Muscle of arm (tissue), 12 donors: Measurements from ENCODE around the gene MMS22L. TPM values are rescaled to one million over a fixed set of nuclear protein-coding genes. Genes with fewer than 3 reads are reported as not detected.
A peak's percentile ranks its signal among the peaks of the same experiment; 100 is the strongest.

Experiments used
- DNase-seq: peaks from one replicate; pipeline ENCODE4 v3.0.0-alpha.2; 2013
- polyA plus RNA-seq, 12 donors: library from polyadenylated mRNA; unstranded; fragments of 120-200 nt; gene quantifications; one replicate each; pipeline ENCODE4 v1.2.1, GENCODE V29; 2013; ENCODE audit not compliant: insufficient read length in 12 of 12

The MMS22L gene
- polyA plus RNA-seq, 12 donors = 3.9 to 8.9 (median 7.4) TPM; not detected in 1

DNA sequence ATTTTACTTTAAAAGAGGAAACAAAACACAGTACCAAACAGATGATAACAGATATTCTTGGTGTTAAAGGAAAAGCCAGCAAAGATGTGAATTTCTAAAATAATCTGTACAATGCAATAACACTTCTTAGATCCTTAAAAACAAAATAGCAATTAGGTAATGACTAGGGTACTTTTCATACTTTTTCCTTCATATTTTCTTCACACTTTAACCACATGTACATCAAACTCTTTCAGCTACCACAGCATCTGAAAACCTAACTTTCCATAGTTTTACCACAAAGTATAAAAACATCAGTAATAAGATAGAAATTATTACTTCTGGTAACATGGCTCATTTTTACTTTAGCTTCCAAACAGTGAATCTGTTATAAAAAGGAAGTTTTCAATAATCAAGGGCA is 141.3 kb downstream of the MMS22L start:
- no peak for DNase-seq

DNA sequence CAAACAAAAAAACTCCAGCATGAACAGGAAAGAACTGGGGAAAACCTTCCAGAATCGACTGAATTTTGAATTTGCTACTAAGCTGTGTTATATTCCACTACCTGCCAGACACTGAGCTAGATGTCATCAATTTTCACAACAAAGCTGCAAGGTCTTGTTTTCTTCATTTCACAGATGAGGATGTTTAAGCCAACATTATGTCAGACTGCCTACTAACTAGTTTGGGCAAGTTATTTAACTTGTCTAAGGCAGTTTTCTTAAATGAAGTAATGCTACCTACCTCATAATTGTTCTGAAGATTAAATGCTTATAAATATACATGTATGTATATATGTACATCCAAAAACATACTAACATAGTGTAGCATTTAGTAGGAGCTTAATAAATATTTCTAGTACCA is 144.4 kb downstream of the MMS22L start:
- no peak for DNase-seq

DNA sequence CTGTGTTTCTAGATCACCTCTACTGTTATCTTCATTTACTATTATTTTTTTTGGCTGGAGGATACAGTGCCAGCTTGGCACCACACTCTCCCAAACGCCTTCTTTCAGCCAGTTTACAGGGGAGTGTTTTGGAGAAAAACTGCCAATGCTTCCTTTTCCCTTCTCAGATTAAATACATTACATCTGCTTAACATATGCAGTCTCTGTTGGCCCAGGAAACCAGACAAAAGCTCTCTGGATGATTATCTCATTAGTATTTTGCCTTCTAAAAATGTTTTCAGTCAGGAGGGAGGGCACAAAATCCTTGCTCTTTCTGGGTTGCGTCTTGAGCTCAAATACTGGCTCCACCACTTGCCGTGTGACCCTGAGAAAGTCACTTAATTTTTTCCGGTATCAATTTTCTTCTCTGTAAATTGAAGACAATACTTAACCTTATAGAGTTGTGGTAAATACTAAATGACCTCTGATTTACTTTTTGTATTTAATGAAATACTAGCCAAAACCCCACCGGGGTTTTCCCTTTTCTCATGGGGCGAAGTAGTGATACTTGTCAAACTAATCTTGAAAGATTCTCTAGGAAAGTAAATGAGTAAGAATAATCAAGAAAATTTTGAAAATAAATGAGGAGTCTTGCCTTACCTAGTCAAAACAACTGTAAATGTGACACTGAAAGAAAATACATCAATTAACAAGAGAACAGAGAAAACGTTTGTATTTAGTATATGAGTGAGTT is 146.2 kb downstream of the MMS22L start:
- no peak for DNase-seq

- DNase-seq = no peak
Observed at GRCh38 chr6:97133067-97133466, 149.9 kb downstream of the MMS22L start.

GRCh38 chr6:97129106-97129505 is 153.9 kb downstream of the MMS22L start:
- DNase-seq = no peak

GRCh38 chr6:97128507-97128906 is 154.5 kb downstream of the MMS22L start:
- DNase-seq = no peak

GRCh38 chr6:97123652-97124051 is 159.4 kb downstream of the MMS22L start:
- DNase-seq = no peak

GRCh38 chr6:97123112-97123511 is 159.9 kb downstream of the MMS22L start:
- DNase-seq = no peak

DNA sequence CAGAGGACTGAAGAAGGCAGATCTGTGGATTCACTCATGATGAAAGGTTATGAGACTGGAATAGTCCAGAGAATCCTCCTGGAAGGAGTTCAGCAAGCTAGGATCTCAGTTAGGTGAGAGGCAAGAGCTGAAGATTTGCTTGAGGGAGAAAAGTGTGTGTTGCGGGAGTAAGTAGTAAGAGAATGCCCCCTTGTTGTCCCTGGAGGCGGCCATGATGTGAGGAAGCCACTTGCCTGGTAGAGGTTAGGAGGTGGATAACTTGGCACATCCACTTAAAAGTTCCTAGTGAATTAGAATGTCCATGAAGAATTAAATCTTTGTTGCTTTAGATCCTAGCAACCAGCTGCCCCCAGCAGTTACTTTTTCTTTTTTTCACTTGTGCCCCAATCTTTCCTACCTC is 162.5 kb downstream of the MMS22L start:
- no peak for DNase-seq

DNA sequence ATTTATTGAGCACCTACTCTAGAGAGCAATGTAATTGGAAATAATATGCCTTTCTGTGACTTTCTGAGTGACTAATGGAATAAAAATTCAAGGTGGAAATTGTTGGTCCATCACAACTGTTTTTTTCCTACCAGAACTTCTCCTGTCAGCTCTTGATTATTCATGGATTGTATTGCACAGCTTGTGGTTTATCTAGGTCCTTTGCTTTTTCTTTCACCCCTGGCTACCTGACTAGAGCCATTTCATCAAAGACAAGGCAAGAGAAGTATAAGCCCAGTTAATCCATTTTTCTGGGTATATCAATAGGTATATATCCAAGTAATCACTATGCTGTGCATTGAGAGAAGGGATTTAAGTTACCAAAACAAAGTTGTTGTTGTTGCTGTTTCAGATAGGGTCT is 168.4 kb downstream of the MMS22L start:
- DNase-seq = no peak

DNA sequence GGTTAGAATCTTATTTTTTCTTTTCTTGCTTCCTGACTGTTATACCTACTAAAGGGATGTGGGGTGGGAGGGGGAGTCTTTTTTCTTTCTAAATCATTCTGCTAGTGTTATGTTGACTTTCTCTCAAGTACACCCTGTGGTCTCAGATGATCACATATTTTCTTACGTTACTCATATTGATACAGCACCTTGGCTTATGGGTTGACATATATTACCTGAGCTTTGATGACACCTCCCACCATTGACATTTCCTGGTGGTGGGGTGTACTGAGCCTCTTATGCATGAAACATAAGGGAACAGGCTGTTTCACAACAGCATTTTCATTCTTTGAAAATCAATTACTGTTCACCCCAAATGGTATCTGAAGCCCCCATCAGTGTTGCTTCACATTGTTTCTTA is 169.8 kb downstream of the MMS22L start:
- no peak for DNase-seq

DNA sequence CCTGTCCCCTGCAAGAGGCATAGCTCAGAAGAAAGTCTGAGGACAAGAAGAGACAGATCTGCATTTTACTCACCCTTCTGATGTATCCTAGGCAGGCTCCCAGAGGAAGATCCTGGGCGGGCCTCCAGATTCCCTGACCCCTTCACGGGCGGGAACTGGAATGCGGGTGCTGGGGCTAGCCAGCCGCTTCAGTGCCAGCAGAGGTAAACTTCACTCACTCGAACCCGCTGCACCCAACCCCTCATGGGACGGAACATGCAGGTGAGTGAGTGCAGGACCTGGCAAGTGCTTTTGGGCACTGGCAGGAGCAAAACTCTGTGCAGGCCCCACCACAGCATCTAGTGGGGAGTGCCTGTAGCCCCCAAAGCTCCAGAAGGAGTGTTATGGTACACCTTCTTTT is 171.8 kb downstream of the MMS22L start:
- no peak for DNase-seq

- DNase-seq = no peak
Observed at GRCh38 chr6:97110626-97111025, 172.4 kb downstream of the MMS22L start.

DNA sequence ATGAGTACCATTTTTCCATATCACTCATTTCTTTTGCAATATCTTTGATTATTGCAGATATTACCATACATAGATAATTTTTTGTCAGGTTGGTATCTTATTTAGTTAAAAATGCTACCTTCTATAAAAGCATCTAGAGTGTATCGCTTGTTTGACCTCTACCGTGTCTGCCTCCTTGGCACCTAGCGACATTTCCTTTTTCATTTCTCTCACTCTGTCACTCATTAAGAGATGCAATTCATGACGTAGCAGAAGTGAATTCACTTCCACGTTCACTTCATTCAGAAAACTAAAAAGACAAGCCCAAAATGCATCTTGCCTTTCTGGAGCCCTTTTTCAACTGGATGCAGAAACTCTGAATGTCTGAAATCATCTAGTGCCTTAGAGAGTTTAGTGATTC is 172.9 kb downstream of the MMS22L start:
- no peak for DNase-seq

DNA sequence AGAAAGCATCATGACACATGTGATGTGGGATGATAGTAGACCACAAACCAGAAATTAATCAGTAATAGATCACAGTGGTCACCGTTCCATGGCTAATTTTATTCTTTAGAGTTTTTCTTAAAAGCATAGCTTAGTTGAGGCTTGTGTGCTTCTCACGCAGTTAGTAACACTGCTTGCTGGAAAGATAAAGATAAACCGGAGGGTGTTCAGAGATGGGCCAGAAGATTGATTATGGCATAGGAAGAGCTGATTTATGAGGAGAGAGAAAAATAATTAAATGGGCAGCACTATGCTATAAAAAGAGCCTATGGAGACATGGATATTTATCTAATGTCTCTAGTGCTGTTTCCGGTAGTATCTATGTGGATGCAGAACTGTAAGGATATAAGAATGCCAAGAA is 173.6 kb downstream of the MMS22L start:
- no peak for DNase-seq

GRCh38 chr6:97102145-97102790 is 180.7 kb downstream of the MMS22L start:
- DNase-seq = no peak

DNA sequence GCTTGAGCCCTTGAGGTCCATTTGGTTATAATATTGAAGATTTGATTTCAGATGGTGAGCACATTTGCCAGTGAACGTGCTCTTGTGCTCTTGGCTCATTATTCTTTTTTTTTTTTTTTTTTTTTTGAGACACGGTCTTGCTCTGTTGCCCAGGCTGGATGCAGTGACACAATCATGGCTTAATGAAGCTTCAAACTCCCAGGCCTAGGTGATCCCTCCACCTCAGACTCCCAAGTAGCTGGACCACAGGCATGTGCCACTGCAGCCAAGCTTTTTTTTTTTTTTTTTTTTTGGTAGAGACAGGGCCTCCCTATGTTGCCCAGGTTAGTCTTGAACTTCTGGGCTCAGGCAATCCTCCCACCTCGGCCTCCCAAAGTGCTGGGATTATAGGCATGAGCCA is 182.3 kb downstream of the MMS22L start:
- no peak for DNase-seq

DNA sequence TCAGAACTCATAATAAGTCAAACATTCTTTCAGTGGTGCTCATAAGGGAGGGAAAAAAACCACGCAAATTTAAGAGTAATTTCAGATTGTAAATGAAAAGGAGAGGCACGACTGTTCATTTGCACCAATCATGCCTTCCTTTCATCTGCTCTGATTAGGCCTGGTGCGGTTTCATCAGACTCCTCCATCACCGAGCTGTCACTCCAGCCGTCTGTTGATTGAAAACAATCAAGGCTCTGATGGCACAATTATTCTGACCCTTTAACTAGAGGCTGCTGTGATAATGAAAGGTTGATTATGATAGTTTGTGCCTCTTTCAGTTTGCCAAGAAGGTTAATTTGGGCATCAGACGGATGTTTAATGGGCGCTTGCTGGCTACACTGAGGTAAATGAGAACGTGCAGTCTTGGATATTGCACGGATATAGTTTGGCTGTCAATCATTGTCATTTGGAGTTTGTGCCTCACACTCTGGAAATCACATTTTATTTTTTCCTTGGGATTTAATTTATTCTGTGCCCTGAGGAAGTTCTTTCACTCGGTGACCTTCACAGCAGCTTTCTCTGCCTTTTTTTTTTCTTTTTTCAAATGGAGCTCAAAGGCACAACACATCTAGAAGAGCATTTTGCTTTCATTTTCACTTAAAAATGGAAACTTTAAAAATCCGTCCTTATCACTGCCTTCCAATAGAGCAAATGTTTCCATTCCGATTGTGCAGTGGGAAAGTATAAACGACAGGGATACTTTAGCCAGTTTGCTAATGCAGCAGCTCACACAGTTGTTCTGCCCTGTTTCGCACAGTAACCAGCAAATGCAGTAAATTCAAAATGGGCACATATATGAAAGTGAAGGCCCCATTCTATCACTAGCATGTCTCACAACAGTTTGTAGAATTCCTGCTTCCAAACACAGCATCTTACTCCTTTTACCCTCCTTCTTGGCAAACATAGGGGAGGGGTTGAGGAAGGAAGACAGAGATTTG is 185.7 kb downstream of the MMS22L start:
- no peak for DNase-seq

DNA sequence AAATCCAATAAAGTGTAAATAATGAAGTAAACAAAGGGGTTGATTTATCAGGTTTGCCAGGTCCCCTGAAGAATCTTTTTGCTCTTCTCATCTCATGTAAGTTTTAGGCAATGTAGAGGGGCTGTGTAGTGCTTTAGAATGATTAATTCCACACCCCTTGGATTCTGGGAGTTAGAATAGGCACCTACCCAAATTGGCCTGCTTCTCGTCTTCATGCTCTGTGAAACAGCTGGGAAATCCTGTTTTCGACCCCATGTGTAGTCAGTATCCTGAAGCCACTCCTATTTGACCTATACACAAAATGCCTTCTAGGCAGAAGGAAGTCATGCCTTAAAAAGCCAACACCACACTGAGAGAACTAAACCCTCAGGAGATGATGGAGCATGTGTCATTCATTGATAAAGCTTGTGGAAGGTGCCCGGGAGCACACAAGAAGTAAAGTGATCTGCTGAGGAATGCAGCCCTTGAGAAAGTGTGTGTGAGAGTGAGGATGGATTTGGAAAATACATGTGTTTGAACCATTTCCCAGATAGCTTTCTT is 187.6 kb downstream of the MMS22L start:
- peak; percentile 30 for DNase-seq

GRCh38 chr6:97094376-97094775 is 188.6 kb downstream of the MMS22L start:
- no peak for DNase-seq

DNA sequence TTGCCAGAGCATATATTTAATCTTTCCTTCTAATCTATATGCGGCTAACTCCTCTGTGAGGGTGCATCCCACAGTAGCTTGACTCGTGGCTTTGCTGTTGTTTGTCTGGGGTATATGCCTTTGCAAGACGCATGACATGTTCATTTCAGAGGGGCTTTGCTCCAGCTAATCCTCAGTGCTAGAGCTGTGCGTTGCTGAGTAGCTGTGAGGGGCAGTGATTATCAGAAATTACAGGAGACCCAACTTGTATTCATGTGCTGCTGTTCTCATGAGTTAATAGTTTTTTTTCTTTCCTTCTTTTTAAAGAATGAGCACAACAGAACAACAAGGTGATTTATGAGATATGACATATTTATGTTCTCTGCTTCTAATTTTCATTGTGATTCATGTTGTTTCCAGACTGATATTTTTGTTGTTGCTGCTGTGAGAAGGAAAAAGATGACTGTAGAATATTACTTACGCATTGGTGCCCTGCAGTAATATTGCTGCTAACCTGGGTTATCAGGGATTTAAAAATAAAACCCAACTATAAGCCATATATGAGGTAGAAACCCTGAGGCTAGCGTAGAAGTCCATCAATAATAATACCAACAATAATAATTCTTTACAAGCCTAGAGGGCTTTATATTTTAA is 190.2 kb downstream of the MMS22L start:
- no peak for DNase-seq
